Right lung (tissue), 5 donors: ENCODE data around the gene ARHGAP15. TPM values are rescaled to one million over a fixed set of nuclear protein-coding genes. Genes with fewer than 3 reads are reported as not detected.
A peak's percentile ranks its signal among the peaks of the same experiment; 100 is the strongest.

Experiments used
- DNase-seq, 2 donors: peaks; one replicate each; pipeline ENCODE4 v3.0.0-alpha.2; 2013
- polyA plus RNA-seq, 5 donors: library from polyadenylated mRNA; unstranded; fragments of 120-200 nt; gene quantifications; one replicate each; pipeline versions ENCODE4 v1.2.1 to v1.2.3, GENCODE V29; 2013; ENCODE audit warnings: inconsistent platforms in 1 of 5, low replicate concordance in 1 of 5; ENCODE audit not compliant: insufficient read length in 5 of 5, insufficient read depth in 1 of 5

Gene ARHGAP15
- polyA plus RNA-seq, 5 donors, result 27.6 to 49.7 (median 35.1) TPM

- DNase-seq, result no peak
These were observed 444.9 kb downstream of the ARHGAP15 start for GRCh38 chr2:143574069-143574468.

GRCh38 chr2:143575340-143575739 is 446.1 kb downstream of the ARHGAP15 start:
- no peak for DNase-seq

DNA sequence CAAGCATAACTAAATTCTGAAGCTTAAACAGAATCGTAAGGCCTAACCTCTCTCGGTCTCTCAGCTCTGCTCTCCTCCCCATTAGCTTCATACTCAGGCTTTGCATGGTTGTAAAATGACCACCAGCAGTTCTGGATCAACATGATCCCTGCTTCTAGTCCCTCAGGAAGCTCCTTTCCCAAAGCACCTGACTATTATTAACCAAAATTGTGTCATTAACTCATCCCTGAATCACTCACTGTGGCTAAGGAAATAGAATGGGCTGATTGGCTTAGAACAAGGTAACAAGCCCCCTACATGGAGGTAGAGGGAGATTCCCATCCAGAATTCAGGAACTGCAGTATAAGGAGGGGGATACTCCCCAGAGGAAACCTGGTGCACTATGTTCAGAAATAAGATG is 448.3 kb downstream of the ARHGAP15 start:
- DNase-seq, result no peak

- no peak for DNase-seq
These were observed 450.2 kb downstream of the ARHGAP15 start for GRCh38 chr2:143579456-143579855.

DNA sequence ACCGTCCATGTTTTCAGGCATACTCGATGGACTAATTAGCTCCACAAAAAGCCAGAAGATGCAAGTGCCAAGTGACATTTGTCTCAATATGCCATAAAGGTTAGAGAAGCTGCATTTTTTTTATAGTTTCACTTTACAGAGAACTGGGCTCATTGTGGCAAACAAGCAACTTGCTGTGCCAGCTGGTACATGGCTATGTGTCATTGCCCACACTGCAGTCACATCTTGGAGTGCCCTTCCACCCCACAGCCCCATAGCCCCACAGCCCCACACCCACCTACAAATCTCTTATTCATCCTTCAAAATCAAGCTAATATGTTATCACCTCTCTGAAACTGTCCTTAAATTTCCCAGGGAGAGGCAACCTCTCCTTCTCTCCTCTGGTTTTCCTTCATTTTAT is 451.9 kb downstream of the ARHGAP15 start:
- no peak for DNase-seq

DNA sequence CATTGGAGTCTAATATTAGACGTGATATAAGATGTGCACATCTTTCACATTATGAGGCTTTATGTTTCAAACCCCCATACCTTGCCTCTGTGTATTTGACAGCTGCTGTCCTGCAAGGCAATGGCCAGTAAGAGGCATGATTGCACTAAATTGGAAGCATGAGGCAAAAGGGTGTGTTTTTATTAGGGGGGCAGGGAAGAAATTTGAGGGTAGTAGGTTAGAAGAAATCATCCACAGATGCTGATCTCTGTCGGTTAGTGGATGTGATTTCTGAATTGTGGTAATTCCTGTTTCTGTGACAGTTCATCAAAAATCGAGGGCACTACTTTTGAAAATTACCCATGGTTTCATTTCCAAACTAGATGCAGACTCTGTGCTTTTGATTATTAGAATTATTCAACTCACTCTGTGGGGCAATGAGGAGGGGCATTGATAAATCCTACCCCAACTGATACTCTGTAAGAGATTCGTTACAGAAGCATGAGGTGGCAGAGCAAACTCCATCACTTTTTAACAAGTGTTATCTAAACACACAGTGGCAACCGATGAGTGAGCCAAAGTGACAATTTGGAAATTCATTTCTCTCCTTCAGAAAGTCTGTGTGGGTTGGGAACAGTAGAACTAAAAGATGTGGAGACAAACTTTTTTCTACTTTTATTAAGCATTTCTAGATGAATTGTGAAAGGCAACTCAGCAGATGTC is 453.0 kb downstream of the ARHGAP15 start:
- DNase-seq, result peak; percentile 70 to 71

GRCh38 chr2:143584936-143585335 is 455.7 kb downstream of the ARHGAP15 start:
- no peak for DNase-seq

DNA sequence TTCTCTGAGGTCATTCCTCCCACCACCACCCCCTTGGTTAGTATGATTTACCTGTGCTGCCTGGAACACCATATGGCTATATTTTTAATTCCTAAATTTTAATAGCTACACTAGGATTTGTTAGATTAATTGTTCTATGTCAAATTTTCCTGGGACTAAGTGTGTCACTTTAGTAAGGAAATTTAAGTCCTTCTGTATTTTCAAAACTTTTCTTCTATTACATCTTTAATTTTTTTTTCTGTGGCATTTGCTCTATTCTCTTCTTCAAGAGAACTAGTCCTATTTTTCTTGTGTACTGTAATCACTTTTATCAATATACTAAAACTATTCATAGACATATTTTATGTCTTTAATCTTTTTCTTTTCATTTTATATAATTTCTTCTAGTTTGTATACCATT is 456.9 kb downstream of the ARHGAP15 start:
- DNase-seq, result no peak

DNA sequence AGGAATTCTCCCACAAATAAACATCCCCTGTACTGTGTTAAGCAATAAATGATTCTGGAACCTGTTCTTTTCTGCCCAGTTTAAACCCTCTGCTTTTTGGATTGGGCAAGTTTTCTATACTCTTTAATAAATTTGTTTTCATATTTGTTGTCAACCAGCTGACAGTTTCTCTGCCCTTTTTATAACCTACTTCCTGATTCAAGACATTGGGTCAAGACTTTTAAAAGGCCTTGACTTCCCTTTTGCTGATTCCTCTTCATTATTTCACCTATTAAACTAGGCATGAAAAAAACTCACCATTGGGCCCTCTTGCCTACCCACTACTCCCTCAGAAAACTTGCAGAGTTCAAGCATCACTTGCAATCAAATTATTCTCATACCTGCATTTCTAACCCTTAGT is 459.5 kb downstream of the ARHGAP15 start:
- no peak for DNase-seq

DNA sequence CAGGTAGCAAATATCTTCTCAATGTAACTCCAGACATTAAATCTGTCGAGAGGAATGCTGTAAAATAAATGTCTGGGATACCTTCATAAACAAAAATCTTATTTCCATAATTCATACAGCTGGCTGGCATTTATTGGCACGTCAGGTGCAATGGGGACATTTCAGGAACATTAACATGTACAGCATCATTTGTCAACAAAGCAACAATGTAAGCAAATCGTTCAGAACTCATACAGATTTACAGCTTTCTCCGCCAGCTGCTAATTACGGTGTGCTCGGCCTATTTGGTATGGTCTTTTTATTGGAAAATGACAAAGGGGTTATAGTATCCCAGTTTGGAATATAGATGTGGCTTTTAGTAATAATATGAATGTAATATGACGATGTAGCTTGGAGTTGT is 464.9 kb downstream of the ARHGAP15 start:
- no peak for DNase-seq

DNA sequence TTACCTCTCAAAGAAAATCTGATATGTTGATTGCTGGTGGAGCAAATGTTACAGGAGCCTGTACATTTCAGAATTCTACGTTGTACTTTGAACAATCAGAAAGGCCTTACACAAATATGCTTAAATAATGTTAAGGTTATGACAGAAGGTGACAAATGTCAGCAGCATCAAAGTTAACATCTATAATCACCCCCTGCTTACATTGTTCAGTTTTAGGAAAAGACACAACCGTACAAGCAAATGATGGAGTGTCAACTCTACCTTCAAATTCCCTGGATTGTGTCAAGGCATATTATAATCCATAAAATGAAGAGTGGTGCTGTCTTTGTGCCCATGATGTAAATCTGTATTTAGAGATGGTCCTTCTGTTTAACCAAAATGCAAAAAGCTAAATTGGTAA is 465.5 kb downstream of the ARHGAP15 start:
- DNase-seq, result no peak

DNA sequence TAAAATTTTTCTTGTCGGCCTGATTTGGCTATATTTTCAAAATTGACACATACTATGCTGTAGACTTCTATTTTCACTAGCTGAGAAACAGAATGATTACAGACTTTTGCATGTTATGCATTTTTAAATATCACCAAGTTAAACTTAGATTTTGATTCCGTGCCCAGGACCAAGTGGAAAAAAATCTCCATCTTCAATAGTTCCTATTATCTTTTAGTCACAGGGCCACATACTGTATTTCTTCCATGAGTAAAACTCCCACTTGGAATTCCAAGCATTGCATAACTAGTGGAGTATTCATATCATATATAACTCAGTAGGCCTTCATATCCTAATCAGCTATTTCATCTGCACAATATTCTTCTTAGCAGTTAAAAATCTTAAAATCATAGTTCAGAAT is 470.9 kb downstream of the ARHGAP15 start:
- peak in 1 of 2 donors; percentile 74 for DNase-seq

GRCh38 chr2:143601828-143602227 is 472.6 kb downstream of the ARHGAP15 start:
- no peak for DNase-seq

DNA sequence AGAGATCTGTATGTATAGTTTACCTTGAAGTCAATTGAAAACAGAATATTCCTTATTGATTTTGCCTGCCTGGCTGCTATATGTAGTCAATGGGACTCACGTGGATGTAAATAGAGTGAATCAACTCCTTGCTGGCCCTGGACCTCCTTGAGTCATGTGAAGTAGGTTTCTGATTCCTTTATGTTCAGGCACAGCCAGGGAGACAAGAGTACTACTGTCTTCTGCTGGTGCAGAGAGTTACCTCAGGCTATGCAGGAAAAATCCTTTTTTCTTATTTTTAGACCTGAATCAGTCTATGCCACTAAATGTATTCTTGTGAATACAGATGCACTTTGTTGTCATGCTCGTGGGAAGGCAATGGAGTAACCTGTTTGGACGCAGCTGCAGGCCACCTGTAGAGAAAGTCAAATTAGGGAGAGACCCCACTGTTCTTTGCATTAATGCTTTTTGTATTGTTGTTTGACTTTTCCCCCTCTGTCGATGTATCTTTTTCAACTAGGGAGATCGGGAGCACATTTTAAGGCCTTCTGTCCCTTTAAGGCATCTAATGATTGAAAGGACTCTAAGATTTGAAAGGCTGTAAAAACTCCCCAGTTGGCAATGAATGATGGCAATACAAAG is 473.9 kb downstream of the ARHGAP15 start:
- no peak for DNase-seq

DNA sequence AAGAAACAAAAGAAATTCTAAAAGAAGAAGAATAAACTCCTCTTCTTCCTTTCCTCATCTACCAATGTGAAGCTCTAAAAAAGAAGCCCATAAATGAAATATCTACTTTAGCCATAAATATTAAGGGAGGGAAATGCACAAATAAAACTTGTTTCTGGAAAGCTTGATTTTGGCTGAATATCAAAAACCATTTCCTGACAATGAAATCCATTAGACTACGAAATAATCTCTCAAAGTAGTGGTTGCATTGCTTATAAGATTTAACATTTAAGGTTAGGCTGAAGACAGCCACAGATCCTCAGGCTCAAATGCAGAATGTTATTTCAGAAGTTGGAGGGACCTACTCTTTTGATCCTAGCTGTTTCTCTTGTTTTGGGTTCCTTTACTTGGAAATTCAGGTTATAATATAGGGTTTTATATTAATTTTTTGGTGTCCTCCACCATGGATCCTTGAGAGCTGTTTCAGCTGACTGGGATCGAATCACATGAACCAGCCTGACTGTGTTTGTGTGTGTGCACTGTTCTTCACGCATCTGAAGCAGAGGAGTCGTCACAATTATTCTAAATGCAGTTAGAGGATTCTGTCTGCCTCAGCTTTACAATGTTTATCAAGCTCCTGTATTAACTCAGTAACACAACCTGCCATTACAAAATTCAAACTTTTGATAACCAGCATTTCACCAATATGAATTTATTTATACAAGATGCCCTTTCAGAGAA is 474.8 kb downstream of the ARHGAP15 start:
- DNase-seq, result peak in 1 of 2 donors; percentile 44

- DNase-seq, result no peak
These were observed 475.3 kb downstream of the ARHGAP15 start for GRCh38 chr2:143604566-143604959.

DNA sequence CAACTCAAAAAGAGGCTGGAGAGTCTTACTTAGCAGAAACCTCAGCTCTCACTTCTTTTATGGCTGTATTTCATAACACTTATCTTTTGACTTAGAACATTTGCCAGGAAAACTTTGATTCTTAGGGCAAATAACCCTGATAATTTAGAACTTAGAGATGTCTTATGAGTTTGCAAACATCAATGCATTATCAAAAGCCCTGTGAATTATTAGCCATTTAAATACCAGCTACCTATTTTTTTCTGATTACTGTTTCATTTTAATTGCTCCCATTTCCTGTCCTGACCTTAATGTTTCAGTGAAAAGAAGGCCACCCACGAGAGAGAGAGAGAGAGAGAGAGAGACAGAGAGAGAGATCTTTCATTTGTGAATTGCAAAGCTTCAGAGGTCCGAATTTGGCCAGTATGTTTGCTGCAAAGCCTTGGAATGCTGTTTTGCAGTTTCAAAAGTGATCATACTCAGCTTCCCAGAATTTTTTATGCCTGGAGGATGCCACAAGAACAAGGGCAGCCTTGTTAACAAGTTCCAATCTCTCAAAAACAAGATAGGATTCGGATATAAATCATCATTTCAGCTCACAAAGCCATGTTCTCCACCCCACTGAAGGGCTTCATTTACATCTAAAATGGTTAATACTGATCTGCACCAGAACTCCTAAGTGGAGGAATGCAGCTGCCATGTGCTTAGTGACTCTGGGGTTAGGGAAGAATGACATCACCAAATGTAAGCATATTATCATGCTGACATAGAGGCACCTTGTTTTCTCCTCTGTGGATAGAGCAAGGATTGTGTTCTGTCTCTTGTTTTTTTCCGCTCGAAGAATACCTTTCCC is 478.2 kb downstream of the ARHGAP15 start:
- DNase-seq, result peak in 1 of 2 donors; percentile 64

- no peak for DNase-seq
These were observed 478.8 kb downstream of the ARHGAP15 start for GRCh38 chr2:143608063-143608423.

DNA sequence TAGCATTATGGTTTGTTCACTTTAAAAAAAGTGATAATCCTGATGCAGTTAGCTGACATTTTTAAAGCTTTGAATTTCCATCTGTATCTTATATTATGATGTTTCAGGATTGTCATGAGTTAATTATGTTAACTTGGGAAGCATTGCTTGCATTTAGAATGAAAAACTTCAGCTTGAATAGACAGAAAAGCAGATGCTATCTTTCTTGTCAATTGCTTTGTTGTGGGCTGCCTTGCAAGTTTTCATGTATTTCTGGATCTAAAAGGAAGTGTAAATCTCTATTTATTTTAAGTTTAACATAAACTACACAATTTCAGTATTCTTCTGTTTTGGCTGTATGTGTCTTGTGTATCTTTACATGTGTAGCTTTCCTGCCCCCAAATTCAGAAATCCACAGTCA is 479.5 kb downstream of the ARHGAP15 start:
- no peak for DNase-seq

DNA sequence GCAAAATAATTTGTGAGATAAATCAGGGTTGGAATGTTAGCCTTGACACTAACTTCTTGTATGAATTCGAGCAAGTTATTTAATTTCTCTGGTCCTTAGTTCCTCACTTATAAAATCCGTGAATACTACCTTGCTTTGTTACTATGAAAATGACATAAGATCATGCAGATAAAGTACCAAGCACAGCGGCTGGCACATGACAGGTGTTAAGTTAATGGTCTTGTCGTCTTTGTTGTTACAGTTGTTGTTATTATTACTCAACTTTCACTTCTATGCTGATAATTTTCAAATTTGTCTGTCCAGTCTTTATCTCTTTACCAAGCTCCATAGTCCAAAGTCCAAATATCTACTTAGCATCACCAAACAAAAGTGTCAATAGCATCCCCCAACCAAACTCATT is 482.1 kb downstream of the ARHGAP15 start:
- DNase-seq, result no peak

DNA sequence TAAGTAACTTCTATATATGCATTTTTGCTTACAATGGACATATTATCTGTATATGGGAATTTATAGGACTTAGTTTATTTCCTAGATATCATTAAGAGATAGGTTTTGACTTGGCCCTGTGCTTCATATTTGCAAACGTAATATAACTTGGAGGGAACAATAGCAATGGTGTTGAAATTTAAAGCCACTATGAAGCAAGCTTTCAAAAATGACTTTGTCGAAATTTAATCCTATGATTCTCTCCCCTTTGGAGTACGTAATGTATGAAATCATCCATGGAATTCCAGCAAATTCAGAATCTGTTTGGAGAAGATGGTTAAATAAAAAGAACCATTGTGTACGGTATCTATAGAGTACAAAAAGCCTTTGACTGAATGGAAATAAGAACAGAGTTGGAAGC is 486.3 kb downstream of the ARHGAP15 start:
- DNase-seq, result peak in 1 of 2 donors; percentile 35

GRCh38 chr2:143616452-143616851 is 487.2 kb downstream of the ARHGAP15 start:
- DNase-seq, result no peak
